GM12873 (cell line): ENCODE data around the gene KDM4C.

ENCODE experiments used
- CTCF ChIP-seq: IDR thresholded peaks from 2 replicates; pipeline ENCODE4 v1.5.1; 2012; ENCODE audit warnings: low read depth, mild to moderate bottlenecking, moderate library complexity, low read length, control low read depth; ENCODE audit not compliant: insufficient read depth; ENCODE audit errors: missing control alignments

Gene KDM4C

GRCh38 chr9:6999794-7000193, 242.0 kb downstream of the KDM4C start:
- no peak for TF ChIP-seq CTCF

DNA sequence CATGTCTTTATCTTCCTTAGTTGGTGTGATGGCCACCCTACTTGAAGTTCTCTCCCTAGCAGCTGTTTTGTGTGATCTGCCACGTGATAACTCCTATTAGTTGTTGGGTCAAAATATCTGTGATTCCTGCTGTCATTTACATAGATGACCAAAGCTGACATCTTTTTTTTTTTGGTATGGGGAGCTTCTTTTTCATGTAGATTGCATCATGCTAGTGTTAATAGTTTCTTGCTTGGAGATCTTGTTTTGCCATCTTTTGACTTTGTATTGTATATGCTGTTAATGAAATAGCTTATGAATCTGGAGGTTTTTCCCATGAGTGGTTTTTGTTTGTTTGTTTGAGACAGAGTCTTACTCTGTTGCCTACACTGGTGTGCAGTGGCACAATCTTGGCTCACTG, 243.8 kb downstream of the KDM4C start:
- TF ChIP-seq CTCF, result no peak

DNA sequence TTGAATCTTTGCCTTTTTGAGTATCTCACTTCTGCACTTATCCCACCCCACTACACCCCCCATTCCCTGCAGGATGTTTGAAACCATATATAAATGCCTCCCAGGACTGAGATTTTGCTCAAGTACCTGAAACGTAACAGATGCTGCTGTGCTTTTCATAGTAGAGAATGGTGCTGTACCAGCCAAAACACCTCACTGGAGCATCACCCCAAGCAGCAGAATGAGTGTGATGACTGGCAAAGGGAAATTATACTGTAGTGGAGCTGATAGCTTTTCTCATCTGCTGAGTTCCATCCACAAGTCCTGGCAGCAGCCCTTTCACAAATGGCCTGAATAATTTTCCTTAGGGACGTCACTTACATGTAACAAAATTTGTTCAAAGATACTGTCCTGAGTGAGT, 246.1 kb downstream of the KDM4C start:
- TF ChIP-seq CTCF, result no peak

DNA sequence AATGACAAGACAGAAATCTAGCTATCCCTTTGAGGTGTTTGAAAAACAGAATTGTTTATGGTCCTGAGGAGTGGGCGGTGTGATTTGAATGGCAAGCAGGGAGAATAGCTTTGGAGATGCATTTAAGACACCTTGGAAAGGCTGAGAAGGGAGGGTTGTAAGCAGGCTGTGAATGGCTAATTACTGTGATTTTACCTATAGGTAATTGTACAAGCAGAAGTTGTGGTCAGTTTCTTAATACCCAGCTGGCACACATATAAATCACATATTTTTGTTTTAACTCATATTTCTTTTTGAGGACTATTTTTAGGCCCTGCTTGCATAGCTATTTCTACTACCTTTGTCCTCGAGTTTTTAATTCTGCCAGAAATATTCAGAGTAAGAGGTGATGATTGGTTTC, 248.6 kb downstream of the KDM4C start:
- TF ChIP-seq CTCF, result no peak

DNA sequence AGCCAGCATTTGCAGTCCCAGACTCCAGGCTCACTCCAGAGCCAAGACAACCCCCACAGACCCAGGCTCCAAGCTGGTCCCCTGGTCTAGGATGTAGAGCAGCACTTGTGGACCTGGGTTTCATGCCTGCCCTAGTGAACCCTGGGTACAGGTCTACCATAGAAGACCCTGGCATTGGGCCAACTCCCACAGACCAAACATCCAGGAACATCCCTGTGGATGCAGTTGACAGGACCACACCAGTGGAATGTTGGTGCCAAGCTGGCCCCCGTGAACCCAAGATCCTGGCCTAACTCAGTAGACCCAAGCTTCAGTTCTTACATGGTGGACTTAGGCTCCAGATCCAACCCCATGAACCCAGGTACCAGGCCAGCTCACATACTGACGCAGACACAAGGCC, 250.6 kb downstream of the KDM4C start:
- TF ChIP-seq CTCF, result no peak

- TF ChIP-seq CTCF, result no peak
Measured at GRCh38 chr9:7009065-7009464, 251.3 kb downstream of the KDM4C start.

GRCh38 chr9:7011395-7012067, 253.8 kb downstream of the KDM4C start:
- TF ChIP-seq CTCF, result no peak
